Hippocampal formation (tissue), 2 donors: ENCODE results near the gene VAC14.

Experiments
- DNase-seq, 2 donors: peaks; one replicate each; lab custom pipeline; 2025; lab: John Stamatoyannopoulos, UW

Gene VAC14

DNA sequence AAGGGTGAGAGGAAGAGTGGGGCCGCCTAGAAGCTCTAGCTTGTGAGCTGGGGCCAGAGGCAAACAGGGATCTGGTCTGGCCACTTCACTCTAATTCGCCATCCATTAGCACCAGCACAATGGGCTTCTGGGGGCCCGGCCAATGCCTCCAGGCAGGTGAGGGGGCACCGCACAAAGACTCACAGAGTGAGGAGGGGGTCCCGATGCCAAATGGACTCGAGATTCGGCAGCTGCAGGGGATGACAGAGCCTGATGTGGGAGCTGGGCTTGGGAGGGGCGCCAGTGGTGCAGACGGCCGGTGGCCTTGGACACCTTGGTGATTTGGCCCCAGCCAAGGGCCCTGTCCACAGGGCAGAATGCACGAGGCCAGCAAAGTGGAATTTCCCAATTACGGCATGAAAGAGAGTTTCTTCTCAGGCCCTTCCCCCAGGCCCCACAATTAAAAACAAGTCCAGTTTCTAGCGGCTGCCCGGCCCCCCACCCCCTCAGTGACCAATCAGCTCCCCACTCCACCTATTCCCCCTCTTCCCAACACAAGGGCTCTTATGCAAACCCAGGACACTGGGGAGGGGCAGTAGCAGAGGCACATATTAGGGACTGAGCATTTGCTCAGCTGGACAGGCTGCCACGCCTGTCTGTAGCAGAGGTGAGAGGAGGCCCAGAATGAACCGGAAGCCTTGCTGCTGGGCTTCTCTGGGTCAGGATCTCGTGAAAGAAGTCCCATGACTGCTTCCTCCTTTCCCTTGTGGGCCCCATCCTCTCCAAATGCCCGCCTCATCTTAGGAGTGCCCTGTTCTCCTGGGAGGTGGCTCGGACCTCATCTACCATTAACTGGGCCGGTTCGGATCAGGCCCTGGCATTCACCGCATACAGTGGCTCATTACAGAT is 75.7 kb downstream of the VAC14 start:
- peak; percentile 43 to 57 for DNase-seq

GRCh38 chr16:70724146-70725023 is 76.6 kb downstream of the VAC14 start:
- no peak for DNase-seq

DNA sequence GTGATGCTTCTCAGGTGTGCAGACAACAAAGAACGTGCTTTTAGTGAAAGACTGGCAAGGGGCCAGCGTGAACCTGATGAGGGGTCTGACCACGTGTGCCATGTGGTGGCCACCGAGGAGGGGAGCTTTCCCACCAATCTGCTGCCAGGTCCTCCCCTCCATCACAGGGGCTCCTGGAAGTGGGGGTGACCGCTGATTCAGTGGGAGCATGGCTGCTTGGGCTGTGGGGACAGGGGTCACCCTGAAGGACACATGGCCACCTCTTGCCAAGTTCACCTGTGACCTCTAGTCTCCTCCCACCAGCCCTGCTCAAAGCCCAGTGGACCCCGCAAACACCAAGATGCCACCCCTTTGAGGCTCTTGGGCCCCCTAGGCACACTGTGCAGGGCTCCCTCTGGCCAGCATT is 77.2 kb downstream of the VAC14 start:
- no peak for DNase-seq

DNA sequence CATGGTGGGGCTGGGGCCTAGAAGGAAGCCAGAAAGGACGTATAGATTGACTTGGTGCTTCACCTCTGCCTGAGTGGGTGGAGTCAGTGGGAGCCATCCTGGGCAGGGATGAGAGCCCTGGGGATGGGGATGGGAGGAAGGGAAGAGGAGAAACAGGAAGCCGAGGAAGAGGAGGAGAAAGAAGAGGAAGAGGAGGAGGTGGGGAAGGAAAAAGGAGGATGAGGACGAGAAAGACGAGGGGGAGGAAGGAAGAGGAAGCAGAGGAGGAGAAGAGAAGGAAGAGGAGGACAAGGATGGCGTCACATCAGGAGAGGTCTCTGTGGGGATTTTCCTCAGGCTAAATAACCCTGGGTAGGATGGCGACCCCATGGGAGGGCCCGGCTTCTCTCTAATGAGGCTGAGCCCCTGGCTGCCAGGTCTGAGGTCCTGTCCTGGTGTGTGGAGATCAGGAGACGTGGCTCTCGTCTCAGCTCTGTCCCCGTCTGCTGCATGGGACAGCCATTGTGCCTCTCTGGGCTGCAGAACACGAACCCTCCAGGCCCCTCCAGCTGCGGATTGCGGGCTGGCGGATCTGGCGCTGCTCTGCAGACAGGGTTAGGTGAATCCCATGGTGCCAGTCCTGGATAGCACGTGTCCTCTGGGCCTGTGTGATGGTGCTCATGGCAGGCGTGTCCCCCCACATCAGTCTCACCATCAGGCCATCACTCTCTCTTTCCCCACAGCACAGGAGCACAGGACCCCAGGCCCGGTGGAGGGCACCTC is 79.6 kb downstream of the VAC14 start:
- no peak for DNase-seq

- DNase-seq, result no peak
Measured at GRCh38 chr16:70720425-70721201, 80.3 kb downstream of the VAC14 start.

- no peak for DNase-seq
Measured at GRCh38 chr16:70717065-70717464, 83.9 kb downstream of the VAC14 start.

- no peak for DNase-seq
Measured at GRCh38 chr16:70715860-70716357, 85.0 kb downstream of the VAC14 start.

- DNase-seq, result peak in 1 of 2 donors; percentile 38
Measured at GRCh38 chr16:70715055-70715858, 85.7 kb downstream of the VAC14 start.

- DNase-seq, result no peak
Measured at GRCh38 chr16:70714581-70715054, 86.3 kb downstream of the VAC14 start.

DNA sequence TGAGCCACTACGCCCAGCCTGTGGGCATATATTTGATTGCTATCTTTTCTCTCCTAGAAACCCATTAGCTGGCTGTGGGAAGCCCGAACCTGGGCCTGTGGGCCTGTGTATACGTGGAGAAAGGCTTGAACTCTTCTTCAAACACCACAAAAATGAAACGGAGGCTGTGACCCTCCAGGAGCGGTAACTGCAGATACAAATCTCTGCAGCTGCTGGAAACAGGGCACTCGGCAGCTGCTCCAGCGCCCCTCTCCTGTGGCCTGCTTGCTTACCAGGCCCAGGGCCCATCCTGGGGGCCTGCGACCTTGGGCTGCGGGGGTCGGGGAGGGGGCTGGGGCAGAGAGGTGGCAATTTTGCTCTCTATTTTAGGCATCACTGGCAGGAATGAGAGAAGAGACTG is 87.1 kb downstream of the VAC14 start:
- no peak for DNase-seq

DNA sequence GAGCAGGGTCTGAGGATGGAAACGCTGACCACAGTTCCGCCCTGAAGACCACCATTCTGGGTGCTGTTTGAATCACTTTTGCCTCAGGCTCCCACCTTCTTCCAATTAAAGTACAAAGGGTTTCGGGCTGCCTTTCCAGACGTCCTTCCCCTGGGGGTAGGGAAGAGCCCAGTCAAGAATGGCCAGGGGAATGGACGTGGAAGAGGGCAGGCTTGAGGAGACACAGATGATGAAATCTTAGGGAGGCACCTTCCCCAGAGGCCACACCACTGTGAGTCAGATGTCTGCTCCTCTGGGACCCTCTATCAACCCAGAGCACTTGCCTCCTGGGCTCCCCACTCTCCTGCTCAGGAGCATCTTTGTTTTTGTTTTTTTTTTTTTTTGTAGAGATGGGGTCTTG is 87.6 kb downstream of the VAC14 start:
- no peak for DNase-seq

GRCh38 chr16:70712942-70713341 is 88.0 kb downstream of the VAC14 start:
- DNase-seq, result peak in 1 of 2 donors; percentile 50

GRCh38 chr16:70712359-70712758 is 88.6 kb downstream of the VAC14 start:
- DNase-seq, result no peak

DNA sequence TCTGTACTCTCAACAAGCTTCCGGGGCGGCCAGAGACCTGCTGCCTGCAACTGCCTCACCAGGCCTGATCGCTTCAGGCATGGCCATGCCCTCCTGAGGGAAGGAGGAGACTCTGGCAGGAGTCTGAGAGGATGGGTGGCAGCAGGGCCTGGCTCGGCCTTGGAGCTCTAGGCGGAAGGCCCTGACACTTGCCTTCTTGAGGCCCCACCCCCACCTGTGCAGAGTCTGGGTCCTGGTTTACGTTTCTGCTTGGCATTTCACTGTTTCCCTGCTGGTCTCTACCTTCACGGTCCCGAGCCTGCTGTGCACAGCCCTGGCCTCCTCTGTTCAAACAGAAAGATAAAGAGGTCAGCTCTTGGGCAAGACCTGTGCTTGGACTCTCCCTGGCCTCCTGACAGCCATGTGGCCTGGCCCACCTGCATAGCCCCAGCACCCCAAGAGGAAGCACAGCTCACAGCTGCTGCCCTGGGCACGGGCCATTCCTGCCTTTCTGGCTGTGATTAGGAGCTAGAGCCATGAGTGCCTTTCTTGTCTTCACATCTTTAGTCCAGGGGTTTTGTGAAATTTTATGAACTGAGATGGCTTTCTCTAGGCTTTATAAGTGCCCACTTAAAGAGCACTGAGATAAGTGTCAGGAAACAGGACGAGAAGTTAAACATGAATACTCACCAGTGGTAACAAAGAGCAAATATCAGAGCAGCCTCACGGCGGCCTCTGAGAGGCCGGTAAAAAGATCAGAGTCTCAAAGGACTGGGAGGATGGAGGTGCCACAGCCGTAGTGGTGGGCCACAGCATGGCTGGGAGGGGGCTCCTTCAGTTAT is 89.5 kb downstream of the VAC14 start:
- no peak for DNase-seq

GRCh38 chr16:70710422-70711210 is 90.3 kb downstream of the VAC14 start:
- no peak for DNase-seq

DNA sequence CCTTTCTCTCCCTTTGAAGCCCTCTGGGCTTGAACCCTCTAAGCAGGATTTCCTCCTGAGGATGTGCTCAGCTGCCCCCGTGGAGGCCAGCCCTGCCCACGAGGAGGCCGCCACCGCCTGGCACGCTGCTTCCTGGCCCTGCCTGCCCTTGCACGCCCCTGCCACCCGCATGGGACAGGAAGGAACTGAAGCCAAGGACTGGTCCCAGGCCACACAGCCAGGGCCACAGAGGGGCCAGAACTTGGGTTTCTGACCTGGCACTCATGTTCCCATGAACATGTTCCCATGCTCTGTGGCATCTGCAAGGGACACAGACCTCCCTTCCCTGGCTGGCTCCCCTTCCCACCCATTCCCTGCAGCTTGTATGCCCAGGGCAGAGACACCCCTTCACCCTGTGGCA is 91.0 kb downstream of the VAC14 start:
- DNase-seq, result no peak

- no peak for DNase-seq
Measured at GRCh38 chr16:70709457-70709856, 91.5 kb downstream of the VAC14 start.
